AG09319 (cell line): ENCODE measurements around the gene MMAB.

Source experiments
- DNase-seq: peaks from one replicate; pipeline ENCODE4 v3.0.0-alpha.2; 2010; ENCODE audit warnings: low read depth; ENCODE audit errors: extremely low read depth
- CTCF ChIP-seq: IDR thresholded peaks from 2 replicates; pipeline ENCODE4 v1.5.1; 2011; ENCODE audit warnings: low read depth, mild to moderate bottlenecking, inconsistent platforms, low read length, moderate library complexity

Gene MMAB

GRCh38 chr12:109545826-109546225, 27.5 kb downstream of the MMAB start:
- no peak for TF ChIP-seq CTCF
- DNase-seq: no peak

GRCh38 chr12:109544955-109545531, 28.3 kb downstream of the MMAB start:
- no peak for TF ChIP-seq CTCF
- no peak for DNase-seq

- no peak for TF ChIP-seq CTCF
- no peak for DNase-seq
These were observed 30.4 kb downstream of the MMAB start for GRCh38 chr12:109542876-109543275.

GRCh38 chr12:109542014-109542413, 31.3 kb downstream of the MMAB start:
- DNase-seq: no peak
- no peak for TF ChIP-seq CTCF

GRCh38 chr12:109541413-109541726, 31.9 kb downstream of the MMAB start:
- no peak for DNase-seq

GRCh38 chr12:109540526-109541412, 32.5 kb downstream of the MMAB start:
- DNase-seq: no peak
- no peak for TF ChIP-seq CTCF

More at GRCh38 chr12:109541413-109541726, 31.9 kb downstream of the MMAB start:
- TF ChIP-seq CTCF: no peak

- no peak for DNase-seq
- no peak for TF ChIP-seq CTCF
These were observed 33.8 kb downstream of the MMAB start for GRCh38 chr12:109539508-109539907.
